ENCODE results near the gene LDLRAD4. TPM values are rescaled to one million over a fixed set of nuclear protein-coding genes. Genes with fewer than 3 reads are reported as not detected.

Gene LDLRAD4
- total RNA-seq, 1 experiment from 2014 or later, result 1.7 TPM

DNA sequence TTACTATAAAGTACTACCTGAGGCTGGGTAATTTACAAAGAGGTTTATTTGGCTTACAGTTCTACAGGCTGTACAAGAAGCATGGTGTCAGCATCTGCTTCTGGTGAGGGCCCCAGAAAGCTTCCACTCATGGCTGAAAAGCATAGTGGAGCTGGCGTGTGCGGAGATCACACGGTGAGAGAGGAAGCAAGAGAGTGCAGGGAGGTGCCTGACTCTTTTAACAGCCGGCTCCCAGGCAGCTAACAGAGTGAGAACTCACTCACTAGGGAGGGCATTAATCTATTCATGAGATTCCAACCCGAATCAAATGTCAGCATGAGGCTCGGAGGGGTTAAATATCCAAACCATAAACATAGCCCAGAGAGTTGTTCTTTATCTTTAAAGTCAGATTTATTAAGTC is 117.3 kb downstream of the LDLRAD4 start:
- H3K36me3 ChIP-seq (ENCODE audit: low read depth), result no peaks in the 10 kb centered on the region
- H3K27ac ChIP-seq, result no peak overlapping the region
- intact Hi-C loops (cut with micrococcal nuclease; ENCODE audit: unreplicated experiment), result no loop called here
- H3K4me1 ChIP-seq (replicated peaks; ENCODE audit: insufficient read depth), result no peaks in the 10 kb centered on the region
- no peaks in the 10 kb centered on the region for H3K9me3 ChIP-seq (ENCODE audit: insufficient read depth, low read depth)
- H3K79me2 ChIP-seq (ENCODE audit: low read depth), result no peaks in the 10 kb centered on the region
- TF ChIP-seq CTCF (conservative IDR thresholded peaks at IDR 0.05), result no peak
- no peak for TF ChIP-seq EZH2 (IDR thresholded peaks at IDR 0.05; ENCODE audit: low read depth)
- H3K9me2 ChIP-seq (ENCODE audit: insufficient read depth), result no peaks in the 10 kb centered on the region
- DNase-seq, result no peak
- no TSS peak for BruUV-seq (replicated peaks)
- H3K4me3 ChIP-seq, result no peak overlapping the region
- CTCF ChIA-PET, result no interaction called here
- no peaks in the 10 kb centered on the region for H4K20me1 ChIP-seq (ENCODE audit: insufficient read depth)
- POLR2A ChIA-PET (ENCODE audit: unreplicated experiment), result no interaction called here
- no peaks in the 10 kb centered on the region for H3F3A ChIP-seq (ENCODE audit: insufficient read depth, low read depth)
- H2AFZ ChIP-seq, result no peak overlapping the region
- peaks cover 43% of the 10 kb centered on the region for H3K27me3 ChIP-seq (ENCODE audit: insufficient read depth, low read depth)
- no peak overlapping the region for H3K4me2 ChIP-seq

GRCh38 chr18:13336841-13337240 is 118.3 kb downstream of the LDLRAD4 start:
- intact Hi-C loops (cut with micrococcal nuclease; ENCODE audit: unreplicated experiment), result no loop called here
- Histone ChIP-seq H2AFZ (no peak overlapping the region), H3K27me3 (ENCODE audit: insufficient read depth, low read depth) (peaks cover 43% of the 10 kb centered on the region), H3F3A (ENCODE audit: insufficient read depth, low read depth) (no peaks in the 10 kb centered on the region), H3K36me3 (ENCODE audit: low read depth) (no peaks in the 10 kb centered on the region), H4K20me1 (ENCODE audit: insufficient read depth) (no peaks in the 10 kb centered on the region), H3K4me2 (no peak overlapping the region), H3K4me3 (no peak overlapping the region), H3K9me2 (ENCODE audit: insufficient read depth) (no peaks in the 10 kb centered on the region), H3K79me2 (ENCODE audit: low read depth) (no peaks in the 10 kb centered on the region), H3K4me1 (replicated peaks; ENCODE audit: insufficient read depth) (no peaks in the 10 kb centered on the region), H3K27ac (no peak overlapping the region), H3K9me3 (ENCODE audit: insufficient read depth, low read depth) (no peaks in the 10 kb centered on the region)
- POLR2A ChIA-PET (ENCODE audit: unreplicated experiment), result no interaction called here
- no peak for TF ChIP-seq CTCF (conservative IDR thresholded peaks at IDR 0.05)
- no peak for TF ChIP-seq EZH2 (IDR thresholded peaks at IDR 0.05; ENCODE audit: low read depth)
- CTCF ChIA-PET, result no interaction called here
- no peak for DNase-seq
- no TSS peak for BruUV-seq (replicated peaks)

GRCh38 chr18:13337369-13337768 is 118.8 kb downstream of the LDLRAD4 start:
- H3K79me2 ChIP-seq (ENCODE audit: low read depth), result no peaks in the 10 kb centered on the region
- POLR2A ChIA-PET (ENCODE audit: unreplicated experiment), result interaction anchor here (0.5 kb wide), 1 partner anchor 31 kb away, joined by 10 read pairs; no protein-coding TSS in a partner anchor

More at GRCh38 chr18:13337369-13337768, 118.8 kb downstream of the LDLRAD4 start:
- CTCF ChIA-PET, result no interaction called here
- Histone ChIP-seq H3K4me1 (replicated peaks; ENCODE audit: insufficient read depth) (no peaks in the 10 kb centered on the region), H3K36me3 (ENCODE audit: low read depth) (no peaks in the 10 kb centered on the region), H3K9me3 (ENCODE audit: insufficient read depth, low read depth) (no peaks in the 10 kb centered on the region), H3K27ac (no peak overlapping the region), H3K9me2 (ENCODE audit: insufficient read depth) (no peaks in the 10 kb centered on the region), H3F3A (ENCODE audit: insufficient read depth, low read depth) (no peaks in the 10 kb centered on the region), H3K4me3 (no peak overlapping the region), H4K20me1 (ENCODE audit: insufficient read depth) (no peaks in the 10 kb centered on the region), H2AFZ (no peak overlapping the region), H3K4me2 (no peak overlapping the region), H3K27me3 (ENCODE audit: insufficient read depth, low read depth) (peaks cover 43% of the 10 kb centered on the region)
- TF ChIP-seq CTCF (conservative IDR thresholded peaks at IDR 0.05) (no peak), EZH2 (IDR thresholded peaks at IDR 0.05; ENCODE audit: low read depth) (no peak)
- BruUV-seq (replicated peaks), result no TSS peak
- intact Hi-C loops (cut with micrococcal nuclease; ENCODE audit: unreplicated experiment), result no loop called here
- DNase-seq, result no peak

All from PC-9 (cell line).